Jurkat, Clone E6-1 (cell line): Measurements from ENCODE around the gene MORN4. TPM values are rescaled to one million over a fixed set of nuclear protein-coding genes. Genes with fewer than 3 reads are reported as not detected.
A peak's percentile ranks its signal among the peaks of the same experiment; 100 is the strongest.
"Not testable (repeated sequence)": the region's sequence is repeated elsewhere in the genome, so short reads cannot be mapped to it uniquely, and the experiment has no call there.

Experiments used
- DNase-seq: peaks from one replicate; pipeline ENCODE4 v3.0.0-alpha.2; 2011; ENCODE audit warnings: low read depth, low spot score
- H3K4me3 ChIP-seq: 2 replicates; pipeline ENCODE4 v1.5.1; 2011; ENCODE audit warnings: mild to moderate bottlenecking, low read length, control low read depth, moderate library complexity
- polyA plus RNA-seq: library from polyadenylated mRNA; unstranded; fragments of >200 nt; gene quantifications from one replicate; pipeline ENCODE4 v1.2.1, GENCODE V29; 2012; ENCODE audit warnings: missing spikeins; ENCODE audit not compliant: insufficient read length, insufficient read depth

MORN4 gene
- 3.5 TPM for polyA plus RNA-seq

- H3K4me3 ChIP-seq: peak within 1 kb of the TSS; percentile 64
- DNase-seq: peak; percentile 71
Measured at GRCh38 chr10:97632949-97633884, at the start of gene MORN4. Gene MORN4, minus strand, starts transcription at chr10:97633500. Its CDS starts 13,847 bp downstream, at chr10:97619653.

DNA sequence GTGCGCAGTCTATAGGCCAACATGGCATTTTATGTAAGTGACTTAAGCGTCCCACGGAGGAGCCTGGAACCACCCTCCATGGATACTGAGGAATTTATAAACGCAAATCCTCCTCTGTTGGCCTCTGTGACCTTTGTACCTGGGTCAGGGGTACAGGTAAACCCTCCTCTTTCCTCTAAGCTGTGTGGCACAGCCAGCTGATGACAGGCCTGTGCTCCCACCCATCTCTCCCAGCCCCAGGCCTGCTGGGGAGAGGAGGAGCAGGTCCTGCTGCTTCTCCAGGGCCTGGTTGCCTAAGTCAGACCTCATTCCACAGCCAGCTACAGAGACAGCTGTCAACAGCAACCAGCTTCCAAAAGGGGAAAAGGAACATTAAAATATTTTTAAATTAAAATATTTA lies 48.7 kb upstream of the MORN4 start:
- no peak overlapping the region for H3K4me3 ChIP-seq
- no peak for DNase-seq

DNA sequence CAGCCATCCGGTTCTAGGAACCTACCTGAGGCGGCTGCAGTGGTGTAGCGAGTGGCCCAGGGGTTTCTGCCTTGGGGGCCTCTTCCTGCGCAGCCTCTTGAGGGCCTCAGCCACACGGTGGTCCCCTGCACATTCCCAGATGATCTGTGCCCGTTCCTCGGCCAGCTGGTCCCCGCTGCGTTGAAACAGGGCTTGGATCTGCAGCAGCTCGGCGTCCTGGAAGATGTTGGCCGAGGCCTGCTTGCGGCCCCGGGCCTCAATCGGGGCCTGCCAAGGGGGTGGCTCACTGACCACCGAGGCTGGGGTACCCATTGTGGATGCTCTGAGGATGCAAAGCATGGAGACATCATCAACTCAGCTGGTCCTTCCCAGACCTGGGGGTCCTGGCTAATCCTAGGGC lies 46.3 kb upstream of the MORN4 start:
- no peak for DNase-seq
- no peak overlapping the region for H3K4me3 ChIP-seq

DNA sequence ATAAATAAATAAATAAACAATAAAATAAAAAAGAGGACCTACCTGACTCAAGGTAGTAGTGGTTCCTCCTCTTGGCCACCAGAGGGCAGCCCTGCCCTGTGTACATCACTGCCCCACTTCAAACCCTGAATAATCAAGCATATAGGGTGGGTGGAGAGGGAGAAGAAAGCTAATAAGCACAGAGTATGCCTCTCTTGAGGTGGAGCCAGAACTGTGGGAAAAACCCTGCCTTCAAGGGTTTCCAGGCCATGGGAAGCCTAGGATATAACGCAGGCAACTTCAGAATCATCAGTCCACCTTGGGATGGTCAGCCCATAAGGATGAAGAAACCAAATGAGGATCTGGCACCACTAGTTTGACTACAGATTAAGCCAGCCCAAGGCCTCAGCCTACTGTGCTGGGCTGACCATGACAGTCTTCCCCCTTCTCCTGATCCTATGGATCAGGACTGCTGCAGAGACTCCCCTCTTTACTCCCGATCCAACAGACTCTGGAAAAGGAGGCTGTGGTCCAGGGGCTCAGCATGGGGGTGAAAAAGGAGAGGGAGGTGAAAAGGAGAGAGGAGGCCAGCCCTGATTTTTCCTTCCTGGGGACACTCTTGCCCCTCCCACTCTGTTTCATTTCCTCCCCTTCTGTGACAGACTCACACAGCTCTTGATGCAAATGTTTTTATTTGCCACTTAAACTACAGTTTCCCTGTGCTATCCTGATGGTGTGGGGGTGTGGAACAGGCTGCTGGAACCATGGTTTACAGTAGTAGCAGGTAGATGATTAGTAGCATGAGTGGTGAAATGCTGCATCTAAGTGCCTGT lies 43.7 kb upstream of the MORN4 start:
- H3K4me3 ChIP-seq: no peak overlapping the region
- peak; percentile 42 for DNase-seq

GRCh38 chr10:97675222-97675621 lies 41.9 kb upstream of the MORN4 start:
- no peak overlapping the region for H3K4me3 ChIP-seq
- no peak for DNase-seq

DNA sequence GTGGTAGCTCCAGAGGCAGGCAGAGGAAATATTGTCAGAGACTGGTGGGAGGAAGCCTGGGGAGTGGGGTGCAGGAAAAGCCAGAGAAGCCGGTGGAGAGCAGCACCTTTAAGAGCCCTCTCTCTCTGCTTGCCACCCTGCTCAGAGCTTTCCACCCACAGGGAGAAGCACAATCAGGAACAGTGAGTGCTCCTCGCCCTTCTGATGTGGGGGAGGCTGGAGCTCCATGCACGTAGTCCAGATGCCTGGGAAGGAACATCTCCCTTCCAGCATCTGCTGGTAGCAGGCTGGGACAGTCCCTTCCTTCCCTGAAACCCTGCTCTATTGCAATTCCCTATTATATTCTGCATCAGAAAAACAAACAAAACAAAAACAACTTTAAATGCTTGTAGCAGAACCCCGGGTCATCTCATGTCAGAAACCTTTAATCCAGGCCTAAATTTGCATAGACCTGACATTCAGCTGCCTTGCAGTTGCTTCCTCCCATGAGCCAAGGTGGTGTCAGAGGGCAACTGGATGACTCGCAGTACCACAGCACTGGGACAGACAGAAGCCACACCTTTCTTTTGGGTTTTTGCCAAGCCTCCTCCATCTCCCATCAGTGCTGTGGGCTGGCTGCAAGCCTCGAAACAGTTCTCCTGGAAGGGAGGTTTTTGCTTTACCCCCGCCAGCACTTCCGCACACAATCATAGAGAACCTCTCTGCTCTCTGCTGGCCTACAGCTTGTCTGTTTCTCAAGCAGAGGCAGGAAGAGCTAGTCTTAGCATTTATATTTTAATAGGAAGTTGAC lies 40.6 kb upstream of the MORN4 start:
- peak; percentile 35 for DNase-seq
- H3K4me3 ChIP-seq: no peak overlapping the region

DNA sequence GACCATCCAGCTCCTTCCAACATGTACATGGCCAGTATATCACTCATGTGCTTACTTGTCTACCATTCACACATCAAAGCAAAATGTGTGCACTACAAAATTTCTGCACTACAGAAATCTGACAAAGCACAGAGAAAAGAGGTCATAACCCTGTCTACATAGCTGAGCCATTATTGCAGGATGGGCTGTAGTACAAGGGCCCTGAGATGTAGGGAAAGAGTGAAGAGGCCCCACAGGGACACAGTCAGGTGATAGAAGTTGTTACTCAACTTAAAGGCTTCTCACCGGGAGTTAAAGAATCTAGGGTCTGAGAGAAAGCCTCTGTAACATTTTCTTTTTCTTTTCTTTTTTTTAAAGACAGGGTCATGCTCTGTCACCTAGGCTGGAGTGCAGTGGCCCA lies 36.3 kb upstream of the MORN4 start:
- no peak overlapping the region for H3K4me3 ChIP-seq
- DNase-seq: no peak

- DNase-seq: no peak
- H3K4me3 ChIP-seq: no peak overlapping the region
Measured at GRCh38 chr10:97667463-97667862, 34.2 kb upstream of the MORN4 start.

DNA sequence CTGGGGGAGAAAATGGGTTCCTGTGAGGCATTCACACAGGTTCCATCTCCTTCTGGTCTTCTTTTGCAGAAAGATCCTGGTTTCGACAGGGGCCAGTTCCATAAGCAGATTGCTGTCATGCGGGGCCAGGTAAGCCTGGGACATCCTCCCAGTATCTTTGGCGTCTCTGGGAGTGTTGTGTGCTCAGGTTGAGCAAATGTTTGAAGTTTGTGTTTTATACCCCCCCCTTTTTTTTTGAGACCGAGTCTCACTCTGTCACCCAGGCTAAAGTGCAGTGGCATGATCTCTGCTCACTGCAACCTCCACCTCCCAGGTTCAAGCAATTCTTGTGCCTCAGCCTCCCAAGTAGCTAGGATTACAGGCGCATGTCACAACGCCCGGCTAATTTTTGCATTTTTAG lies 33.7 kb upstream of the MORN4 start:
- no peak overlapping the region for H3K4me3 ChIP-seq
- no peak for DNase-seq

DNA sequence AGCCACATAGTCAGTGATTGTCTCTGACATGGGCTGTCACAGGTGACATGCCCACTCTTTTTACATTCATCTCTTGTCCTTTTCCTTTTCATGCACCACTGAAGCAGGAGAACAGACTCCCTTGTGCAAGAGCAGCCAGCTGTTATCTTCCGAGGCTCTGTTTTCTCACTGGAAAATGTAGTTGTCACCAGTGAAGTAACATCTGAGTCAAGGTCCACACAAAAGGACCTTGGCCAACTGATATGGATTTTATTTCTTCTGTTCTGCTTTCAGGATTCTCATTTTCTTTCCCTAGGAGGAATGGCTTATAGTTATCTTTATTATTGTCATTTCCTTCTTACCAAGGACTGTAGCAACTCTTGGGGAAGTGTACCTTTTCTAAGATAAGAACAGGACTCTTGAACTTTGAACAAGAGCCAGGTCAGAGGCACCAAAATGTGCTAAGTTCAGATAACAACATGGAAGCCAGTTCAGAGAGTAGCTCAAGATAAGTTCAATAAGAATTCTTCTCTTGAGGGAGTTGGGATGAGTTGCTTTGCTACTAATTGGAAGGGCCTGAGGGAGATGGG lies 31.1 kb upstream of the MORN4 start:
- no peak for DNase-seq
- no peak overlapping the region for H3K4me3 ChIP-seq

DNA sequence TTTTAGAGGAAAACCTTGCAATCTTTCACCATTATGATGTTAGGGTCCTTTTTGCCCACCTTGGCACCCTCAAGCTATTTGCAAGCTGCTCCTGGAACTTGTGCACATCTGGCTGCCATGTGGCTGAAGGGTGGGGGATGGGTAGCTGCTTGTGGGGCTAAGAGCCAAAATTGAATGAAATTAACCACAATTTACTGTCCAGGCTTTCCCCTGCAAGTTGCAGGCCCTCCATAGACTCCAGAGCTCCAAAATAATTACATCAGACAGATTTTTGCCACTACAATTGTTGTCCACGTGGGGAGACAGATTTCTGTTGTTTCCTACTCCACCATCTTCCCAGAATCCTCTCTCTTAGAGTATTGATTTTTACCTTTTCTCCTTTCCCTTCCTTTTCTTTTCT lies 26.3 kb upstream of the MORN4 start:
- no peak for DNase-seq
- no peak overlapping the region for H3K4me3 ChIP-seq

GRCh38 chr10:97656777-97657176 lies 23.5 kb upstream of the MORN4 start:
- H3K4me3 ChIP-seq: no peak overlapping the region
- no peak for DNase-seq

DNA sequence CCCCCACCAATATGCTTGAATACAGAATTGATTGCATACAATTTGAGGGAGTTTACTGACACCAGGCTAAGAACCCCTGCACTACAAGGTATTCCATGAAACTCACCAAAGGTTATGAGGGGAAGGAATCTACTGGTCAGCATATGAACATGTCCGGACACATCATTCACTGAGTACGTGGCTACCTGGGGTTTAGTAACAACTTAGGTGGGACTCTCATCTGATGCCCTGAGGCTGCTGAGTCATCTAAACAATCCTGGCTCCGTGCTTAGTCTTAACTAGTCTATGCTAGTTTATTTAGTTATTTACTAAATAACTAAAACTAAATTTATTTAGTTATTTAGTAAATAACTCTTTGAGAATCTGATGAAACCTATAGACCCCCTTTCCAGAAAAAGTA lies 18.5 kb upstream of the MORN4 start:
- DNase-seq: no peak
- no peak overlapping the region for H3K4me3 ChIP-seq

DNA sequence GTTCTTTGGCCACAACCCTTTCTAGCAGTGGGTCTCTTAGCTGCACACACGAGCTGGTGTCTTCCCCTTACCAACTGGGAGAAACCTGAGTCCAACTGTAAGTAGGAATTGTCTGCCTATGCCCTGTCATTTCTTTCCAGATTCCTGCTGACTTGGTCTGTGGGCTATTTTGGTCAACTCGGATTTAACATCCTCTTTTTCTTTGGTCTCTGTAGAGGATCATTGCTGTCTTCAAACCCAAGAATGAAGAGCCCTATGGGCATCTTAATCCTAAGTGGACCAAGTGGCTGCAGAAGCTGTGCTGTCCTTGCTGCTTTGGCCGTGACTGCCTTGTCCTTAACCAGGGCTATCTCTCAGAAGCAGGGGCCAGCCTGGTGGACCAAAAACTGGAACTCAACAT lies 17.4 kb upstream of the MORN4 start:
- no peak overlapping the region for H3K4me3 ChIP-seq
- DNase-seq: no peak

DNA sequence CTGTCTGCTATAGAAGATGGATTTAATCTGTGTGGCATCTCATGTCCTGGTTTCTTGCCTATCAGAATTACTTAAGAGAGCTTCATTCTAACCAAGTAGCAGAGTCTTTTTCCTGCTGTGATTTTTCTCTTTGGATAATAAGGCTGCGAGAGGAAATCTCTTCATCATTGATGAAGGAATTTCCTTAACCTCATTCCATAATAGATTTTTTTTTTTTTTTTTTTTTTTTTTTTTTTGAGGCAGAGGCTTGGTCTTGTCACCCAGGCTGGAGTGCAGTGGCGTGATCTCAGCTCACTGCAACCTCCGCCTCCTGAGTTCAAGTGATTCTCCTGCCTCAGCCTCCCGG lies 16.1 kb upstream of the MORN4 start:
- not testable (repeated sequence) for DNase-seq, H3K4me3 ChIP-seq

- no peak for DNase-seq
- no peak overlapping the region for H3K4me3 ChIP-seq
Measured at GRCh38 chr10:97648562-97649404, 15.5 kb upstream of the MORN4 start.

- H3K4me3 ChIP-seq: no peak overlapping the region
- no peak for DNase-seq
Measured at GRCh38 chr10:97647556-97647955, 14.3 kb upstream of the MORN4 start.

GRCh38 chr10:97644936-97645335 lies 11.6 kb upstream of the MORN4 start:
- H3K4me3 ChIP-seq: no peak overlapping the region
- no peak for DNase-seq
